WTC11 (cell line): Measurements from ENCODE around the gene TNFRSF14. TPM values are rescaled to one million over a fixed set of nuclear protein-coding genes. Genes with fewer than 3 reads are reported as not detected.

Experiments
- ATAC-seq: fragments of 200-7000 bp; cut with Tn5 transposase; 2 replicates; pipeline ENCODE4 v1.10.0; 2021; ENCODE audit warnings: mild to moderate bottlenecking, moderate library complexity
- CTCF ChIA-PET: fragments of 300-600 bp; sonication (Branson Sonifier 250); formaldehyde crosslinking; loops from one replicate; lab custom pipeline; 2021; ENCODE audit warnings: antibody characterized with exemption; lab: Charles Lee
- POLR2A ChIA-PET: fragments of 350-600 bp; sonication (Branson Sonifier 250); formaldehyde crosslinking; loops from one replicate; lab custom pipeline; 2021; ENCODE audit warnings: antibody characterized with exemption; lab: Charles Lee
- DNase-seq: peaks from one replicate; pipeline ENCODE4 v3.0.0; 2021; ENCODE audit warnings: low spot score
- H3K27ac Mint-ChIP-seq: 2 replicates; pipeline ENCODE4 v1.8.0; 2021; ENCODE audit warnings: mixed read lengths
- H3K27me3 Mint-ChIP-seq: 2 replicates; pipeline ENCODE4 v1.8.0; 2021; ENCODE audit warnings: low read depth, mild to moderate bottlenecking, moderate library complexity, mixed read lengths
- H3K36me3 Mint-ChIP-seq: 2 replicates; pipeline ENCODE4 v1.8.0; 2021; ENCODE audit warnings: mixed read lengths
- H3K4me1 Mint-ChIP-seq: 2 replicates; pipeline ENCODE4 v1.8.0; 2022; ENCODE audit warnings: mixed read lengths
- H3K4me3 Mint-ChIP-seq: 2 replicates; pipeline ENCODE4 v1.8.0; 2021; ENCODE audit warnings: mild to moderate bottlenecking, moderate library complexity, mixed read lengths
- H3K9me3 Mint-ChIP-seq: 2 replicates; pipeline ENCODE4 v1.8.0; 2021; ENCODE audit warnings: mixed read lengths
- AR ChIP-seq: fragments of 250-450 bp; sonication (Bioruptor Pico); IDR thresholded peaks from 2 replicates; pipeline ENCODE4 v1.9.0; 2021; ENCODE audit warnings: mild to moderate bottlenecking
- CBFB ChIP-seq: sonication (generic); formaldehyde crosslinking; IDR thresholded peaks from 2 replicates; pipeline ENCODE4 v1.8.1; 2022; ENCODE audit warnings: mild to moderate bottlenecking, low read depth, missing genetic modification reagents
- CDX4 ChIP-seq: fragments of 250-450 bp; sonication (Bioruptor Pico); IDR thresholded peaks from 2 replicates; pipeline ENCODE4 v1.9.0; 2021; ENCODE audit warnings: moderate library complexity, mild to moderate bottlenecking, inconsistent platforms, borderline replicate concordance
- FOXJ3 ChIP-seq: sonication (generic); formaldehyde crosslinking; IDR thresholded peaks from 2 replicates; pipeline ENCODE4 v1.9.0; 2021; ENCODE audit warnings: missing genetic modification reagents, mild to moderate bottlenecking, borderline replicate concordance
- FOXP1 ChIP-seq: sonication (generic); formaldehyde crosslinking; IDR thresholded peaks from 2 replicates; pipeline ENCODE4 v1.8.0; 2022; ENCODE audit warnings: missing genetic modification reagents, mild to moderate bottlenecking, moderate library complexity, borderline replicate concordance
- FOXP4 ChIP-seq: sonication (generic); formaldehyde crosslinking; IDR thresholded peaks from 2 replicates; pipeline ENCODE4 v1.8.0; 2022; ENCODE audit warnings: mild to moderate bottlenecking, missing genetic modification reagents
- GTF2I ChIP-seq: fragments of 250-450 bp; sonication (Bioruptor Pico); conservative IDR thresholded peaks from 2 replicates; pipeline ENCODE4 v1.4.0; 2021; ENCODE audit warnings: mild to moderate bottlenecking
- JUN ChIP-seq: sonication (generic); formaldehyde crosslinking; IDR thresholded peaks from 2 replicates; pipeline ENCODE4 v1.8.0; 2023; ENCODE audit warnings: mild to moderate bottlenecking, missing genetic modification reagents
- KAT7 ChIP-seq: sonication (generic); formaldehyde crosslinking; IDR thresholded peaks from 2 replicates; pipeline ENCODE4 v1.8.1; 2023; ENCODE audit warnings: missing genetic modification reagents, mild to moderate bottlenecking, borderline replicate concordance
- NFATC4 ChIP-seq: fragments of 250-450 bp; sonication (Bioruptor Pico); IDR thresholded peaks from 2 replicates; pipeline ENCODE4 v1.9.0; 2021; ENCODE audit warnings: mild to moderate bottlenecking
- NR1H2 ChIP-seq: sonication (generic); formaldehyde crosslinking; IDR thresholded peaks from 2 replicates; pipeline ENCODE4 v1.9.0; 2021; ENCODE audit warnings: mild to moderate bottlenecking, moderate library complexity, missing genetic modification reagents
- OVOL2 ChIP-seq: fragments of 250-450 bp; sonication (Bioruptor Pico); IDR thresholded peaks from 2 replicates; pipeline ENCODE4 v1.9.0; 2021; ENCODE audit warnings: mild to moderate bottlenecking, borderline replicate concordance
- TCF7 ChIP-seq: sonication (generic); formaldehyde crosslinking; IDR thresholded peaks from 2 replicates; pipeline ENCODE4 v1.8.0; 2022; ENCODE audit warnings: mild to moderate bottlenecking, low read depth, missing genetic modification reagents, moderate library complexity
- USF1 ChIP-seq: sonication (generic); formaldehyde crosslinking; IDR thresholded peaks from 2 replicates; pipeline ENCODE4 v1.8.0; 2022; ENCODE audit warnings: mild to moderate bottlenecking, missing genetic modification reagents
- ZNF671 ChIP-seq: fragments of 250-450 bp; sonication (Bioruptor Pico); IDR thresholded peaks from 2 replicates; pipeline ENCODE4 v1.8.0; 2021; ENCODE audit warnings: mild to moderate bottlenecking
- total RNA-seq: library from RNA; stranded (reverse); gene quantifications from 3 replicates; pipeline ENCODE4 v1.2.3, GENCODE V29; 2021
- TF ChIP-seq, protein P1 (sequence below): sonication (generic); formaldehyde crosslinking; IDR thresholded peaks from 2 replicates; pipeline ENCODE4 v1.8.1; 2023; ENCODE audit warnings: mild to moderate bottlenecking, moderate library complexity, missing genetic modification reagents
- TF ChIP-seq, protein P2 (sequence below): fragments of 250-450 bp; sonication (Bioruptor Pico); IDR thresholded peaks from 2 replicates; pipeline ENCODE4 v1.9.0; 2021; ENCODE audit warnings: mild to moderate bottlenecking, borderline replicate concordance

The TNFRSF14 gene
- total RNA-seq, 1 experiment from 2014 or later: 0.87 TPM

GRCh38 chr1:2559509-2560298 is 3.5 kb downstream of the TNFRSF14 start (continued):
- TF ChIP-seq, protein P1, sequence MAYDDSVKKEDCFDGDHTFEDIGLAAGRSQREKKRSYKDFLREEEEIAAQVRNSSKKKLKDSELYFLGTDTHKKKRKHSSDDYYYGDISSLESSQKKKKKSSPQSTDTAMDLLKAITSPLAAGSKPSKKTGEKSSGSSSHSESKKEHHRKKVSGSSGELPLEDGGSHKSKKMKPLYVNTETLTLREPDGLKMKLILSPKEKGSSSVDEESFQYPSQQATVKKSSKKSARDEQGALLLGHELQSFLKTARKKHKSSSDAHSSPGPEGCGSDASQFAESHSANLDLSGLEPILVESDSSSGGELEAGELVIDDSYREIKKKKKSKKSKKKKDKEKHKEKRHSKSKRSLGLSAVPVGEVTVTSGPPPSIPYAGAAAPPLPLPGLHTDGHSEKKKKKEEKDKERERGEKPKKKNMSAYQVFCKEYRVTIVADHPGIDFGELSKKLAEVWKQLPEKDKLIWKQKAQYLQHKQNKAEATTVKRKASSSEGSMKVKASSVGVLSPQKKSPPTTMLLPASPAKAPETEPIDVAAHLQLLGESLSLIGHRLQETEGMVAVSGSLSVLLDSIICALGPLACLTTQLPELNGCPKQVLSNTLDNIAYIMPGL (CRISPR knock-in tag): no peak

DNA sequence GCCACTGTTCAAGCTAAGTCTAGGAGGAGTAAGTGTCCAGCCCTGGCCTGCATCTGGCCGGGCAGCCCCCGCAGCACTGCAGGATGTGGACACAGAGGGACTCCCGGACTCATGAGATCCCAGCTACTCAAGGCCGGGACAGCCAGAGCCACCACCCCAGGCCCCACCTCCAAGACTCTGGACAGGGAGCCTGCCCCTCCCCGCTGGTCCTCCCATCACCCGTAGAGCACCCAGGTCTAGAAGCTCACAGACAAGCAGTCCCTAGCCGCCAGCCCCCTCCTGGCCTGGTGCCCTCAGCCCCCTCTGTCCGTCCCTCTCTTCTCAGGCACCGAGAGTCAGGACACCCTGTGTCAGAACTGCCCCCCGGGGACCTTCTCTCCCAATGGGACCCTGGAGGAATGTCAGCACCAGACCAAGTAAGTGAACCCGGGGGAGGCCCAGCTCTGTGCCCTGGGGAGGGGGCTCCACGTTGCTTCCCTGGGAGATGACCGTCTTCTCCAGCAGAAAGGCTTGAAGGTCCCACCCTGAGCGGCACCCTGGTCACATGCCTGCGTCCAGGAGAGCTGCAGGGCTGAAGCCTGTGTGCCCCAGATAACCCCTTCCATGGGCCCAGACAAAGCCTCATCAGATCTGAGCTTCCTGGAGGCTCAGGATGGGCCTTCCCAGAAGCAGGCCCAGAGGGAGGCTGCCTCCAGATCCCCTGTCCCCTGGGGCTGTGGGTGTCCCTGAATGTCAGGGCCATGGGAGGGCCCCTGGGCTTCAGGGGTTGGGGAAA is 4.3 kb downstream of the TNFRSF14 start:
- no peak for TF ChIP-seq FOXJ3 (CRISPR knock-in tag)
- TF ChIP-seq OVOL2 (CRISPR knock-in tag): no peak
- no peak for TF ChIP-seq USF1 (CRISPR knock-in tag)
- TF ChIP-seq ZNF671 (CRISPR knock-in tag): no peak
- no peak for TF ChIP-seq JUN (CRISPR knock-in tag)
- TF ChIP-seq, protein P2, sequence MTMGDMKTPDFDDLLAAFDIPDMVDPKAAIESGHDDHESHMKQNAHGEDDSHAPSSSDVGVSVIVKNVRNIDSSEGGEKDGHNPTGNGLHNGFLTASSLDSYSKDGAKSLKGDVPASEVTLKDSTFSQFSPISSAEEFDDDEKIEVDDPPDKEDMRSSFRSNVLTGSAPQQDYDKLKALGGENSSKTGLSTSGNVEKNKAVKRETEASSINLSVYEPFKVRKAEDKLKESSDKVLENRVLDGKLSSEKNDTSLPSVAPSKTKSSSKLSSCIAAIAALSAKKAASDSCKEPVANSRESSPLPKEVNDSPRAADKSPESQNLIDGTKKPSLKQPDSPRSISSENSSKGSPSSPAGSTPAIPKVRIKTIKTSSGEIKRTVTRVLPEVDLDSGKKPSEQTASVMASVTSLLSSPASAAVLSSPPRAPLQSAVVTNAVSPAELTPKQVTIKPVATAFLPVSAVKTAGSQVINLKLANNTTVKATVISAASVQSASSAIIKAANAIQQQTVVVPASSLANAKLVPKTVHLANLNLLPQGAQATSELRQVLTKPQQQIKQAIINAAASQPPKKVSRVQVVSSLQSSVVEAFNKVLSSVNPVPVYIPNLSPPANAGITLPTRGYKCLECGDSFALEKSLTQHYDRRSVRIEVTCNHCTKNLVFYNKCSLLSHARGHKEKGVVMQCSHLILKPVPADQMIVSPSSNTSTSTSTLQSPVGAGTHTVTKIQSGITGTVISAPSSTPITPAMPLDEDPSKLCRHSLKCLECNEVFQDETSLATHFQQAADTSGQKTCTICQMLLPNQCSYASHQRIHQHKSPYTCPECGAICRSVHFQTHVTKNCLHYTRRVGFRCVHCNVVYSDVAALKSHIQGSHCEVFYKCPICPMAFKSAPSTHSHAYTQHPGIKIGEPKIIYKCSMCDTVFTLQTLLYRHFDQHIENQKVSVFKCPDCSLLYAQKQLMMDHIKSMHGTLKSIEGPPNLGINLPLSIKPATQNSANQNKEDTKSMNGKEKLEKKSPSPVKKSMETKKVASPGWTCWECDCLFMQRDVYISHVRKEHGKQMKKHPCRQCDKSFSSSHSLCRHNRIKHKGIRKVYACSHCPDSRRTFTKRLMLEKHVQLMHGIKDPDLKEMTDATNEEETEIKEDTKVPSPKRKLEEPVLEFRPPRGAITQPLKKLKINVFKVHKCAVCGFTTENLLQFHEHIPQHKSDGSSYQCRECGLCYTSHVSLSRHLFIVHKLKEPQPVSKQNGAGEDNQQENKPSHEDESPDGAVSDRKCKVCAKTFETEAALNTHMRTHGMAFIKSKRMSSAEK (CRISPR knock-in tag): no peak
- no peak overlapping the region for H3K4me3 Mint-ChIP-seq
- no peak for ATAC-seq

DNA sequence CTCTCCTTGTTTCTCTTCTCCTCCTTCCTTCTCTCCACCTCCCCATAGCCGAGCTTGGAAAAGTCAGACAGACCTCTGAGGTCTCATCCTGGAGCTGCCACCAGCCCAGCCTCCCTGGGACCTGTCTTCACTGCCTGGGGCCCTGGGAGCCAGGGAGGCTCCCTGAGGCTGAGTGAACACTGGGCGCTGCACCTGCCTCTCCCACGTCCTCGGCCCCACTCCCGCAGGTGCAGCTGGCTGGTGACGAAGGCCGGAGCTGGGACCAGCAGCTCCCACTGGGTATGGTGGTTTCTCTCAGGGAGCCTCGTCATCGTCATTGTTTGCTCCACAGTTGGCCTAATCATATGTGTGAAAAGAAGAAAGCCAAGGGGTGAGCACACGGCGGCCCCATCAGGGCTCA is 5.3 kb downstream of the TNFRSF14 start:
- POLR2A ChIA-PET: interaction anchor here (0.8 kb wide), 2 partner anchors 24 to 25 kb away, joined by 3 read pairs; partner anchors contain the start of gene PRXL2B
- Mint-ChIP-seq H3K9me3 (no peaks in the 10 kb centered on the region), H3K4me3 (no peak overlapping the region), H3K36me3 (no peaks in the 10 kb centered on the region), H3K27me3 (no peaks in the 10 kb centered on the region), H3K27ac (no peak overlapping the region), H3K4me1 (peaks cover 4% of the 10 kb centered on the region; the same call in 1 of the 2 replicates)
- DNase-seq: no peak
- no peak for ATAC-seq
- CTCF ChIA-PET: interaction anchor here (0.8 to 3.8 kb wide), 24 partner anchors 10 to 930 kb away, joined by 3 to 28 read pairs (median 5); partner anchors contain the start of genes PANK4 and PRXL2B
- TF ChIP-seq TCF7 (CRISPR knock-in tag) (no peak), FOXP1 (CRISPR knock-in tag) (no peak), GTF2I (CRISPR knock-in tag) (no peak), FOXP4 (CRISPR knock-in tag) (no peak), NR1H2 (CRISPR knock-in tag) (no peak), NFATC4 (CRISPR knock-in tag) (no peak), KAT7 (no peak), CDX4 (CRISPR knock-in tag) (no peak), CBFB (no peak), AR (no peak)

More for the DNA sequence above, 4.3 kb downstream of the TNFRSF14 start:
- DNase-seq: no peak
- POLR2A ChIA-PET: interaction anchor here (0.6 kb wide), 1 partner anchor 12 kb away, joined by 3 read pairs; no protein-coding TSS in a partner anchor
- H3K27ac Mint-ChIP-seq: no peak overlapping the region
- CTCF ChIA-PET: interaction anchor here (0.6 to 3.8 kb wide), 9 partner anchors 13 to 792 kb away, joined by 3 to 28 read pairs (median 8); partner anchors contain the start of gene PRXL2B
- no peaks in the 10 kb centered on the region for H3K36me3 Mint-ChIP-seq
- H3K4me1 Mint-ChIP-seq: peaks cover 6% of the 10 kb centered on the region; the same call in 1 of the 2 replicates
- no peaks in the 10 kb centered on the region for H3K27me3 Mint-ChIP-seq
- no peaks in the 10 kb centered on the region for H3K9me3 Mint-ChIP-seq
